Measurements from ENCODE around the gene NEO1. TPM values are rescaled to one million over a fixed set of nuclear protein-coding genes. Genes with fewer than 3 reads are reported as not detected.

The NEO1 gene
- polyA plus RNA-seq, 1 donor (not counting 4 experiments of a cell fraction or from before 2014, with no cell fraction given), result 4.4 TPM

DNA sequence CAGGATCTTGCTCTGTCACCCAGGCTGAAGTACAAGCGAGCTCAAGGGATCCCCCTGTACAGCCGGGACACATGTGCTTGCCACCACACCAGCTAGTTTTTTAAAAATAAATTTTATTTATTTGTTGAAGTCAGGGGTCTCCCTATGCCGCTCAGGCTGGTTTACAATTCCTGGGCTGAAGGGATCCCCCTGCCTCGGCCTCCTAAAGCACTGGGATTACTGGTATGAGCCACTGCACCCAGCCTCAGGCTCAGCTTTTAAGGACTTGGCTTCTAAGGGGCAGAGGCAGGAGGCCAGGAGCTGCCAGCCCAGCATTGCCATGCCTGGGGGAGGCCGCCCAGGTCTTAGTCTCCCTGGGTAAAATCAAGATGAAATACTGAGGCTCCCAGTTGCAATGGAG lies 279.2 kb downstream of the NEO1 start:
- Histone ChIP-seq H3K27ac (ENCODE audit: control insufficient read depth, insufficient read depth, low read length) (no peak overlapping the region), H3K9me3 (ENCODE audit: control insufficient read depth, low read depth, low read length) (no peaks in the 10 kb centered on the region), H2AFZ (ENCODE audit: control insufficient read depth, low read length) (no peak overlapping the region), H3K79me2 (ENCODE audit: control insufficient read depth, insufficient read depth, low read length) (no peaks in the 10 kb centered on the region), H3K36me3 (ENCODE audit: control insufficient read depth in 2 of 2, extremely low read depth in 1 of 2, insufficient read depth in 2 of 2, low read length in 2 of 2) (no peaks in the 10 kb centered on the region), H3K9me1 (ENCODE audit: control insufficient read depth, extremely low read depth, insufficient read depth, low read length) (no peaks in the 10 kb centered on the region), H3K4me3 (ENCODE audit: control insufficient read depth in 2 of 3, extremely low read depth in 1 of 3, insufficient read depth in 2 of 3, low read depth in 1 of 3, low read length in 3 of 3) (no peak overlapping the region), H3K4me1 (ENCODE audit: control insufficient read depth, extremely low read depth, insufficient read depth, low read length) (no peaks in the 10 kb centered on the region), H3K4me2 (ENCODE audit: control insufficient read depth, extremely low read depth, insufficient read depth, low read depth, low read length) (no peak overlapping the region), H3K9ac (ENCODE audit: control insufficient read depth, extremely low read depth, insufficient read depth, low read length) (no peak overlapping the region), H3K27me3 (ENCODE audit: control insufficient read depth, extremely low read depth, insufficient read depth, low read length) (peaks cover 6% of the 10 kb centered on the region), H4K20me1 (ENCODE audit: control insufficient read depth, extremely low read depth, insufficient read depth, low read length) (no peaks in the 10 kb centered on the region)
- DNase-seq (ENCODE audit: low read depth, low spot score) (no peak), FAIRE-seq (no peak)
- dilution Hi-C loops (cut with MboI; ENCODE audit: extremely low pct_ligation_motif_present, low sequenced_read_pairs), result no loop called here
- TF ChIP-seq EZH2 (IDR thresholded peaks at IDR 0.05; ENCODE audit: low read length), result no peak
- TF ChIP-seq, protein P1, sequence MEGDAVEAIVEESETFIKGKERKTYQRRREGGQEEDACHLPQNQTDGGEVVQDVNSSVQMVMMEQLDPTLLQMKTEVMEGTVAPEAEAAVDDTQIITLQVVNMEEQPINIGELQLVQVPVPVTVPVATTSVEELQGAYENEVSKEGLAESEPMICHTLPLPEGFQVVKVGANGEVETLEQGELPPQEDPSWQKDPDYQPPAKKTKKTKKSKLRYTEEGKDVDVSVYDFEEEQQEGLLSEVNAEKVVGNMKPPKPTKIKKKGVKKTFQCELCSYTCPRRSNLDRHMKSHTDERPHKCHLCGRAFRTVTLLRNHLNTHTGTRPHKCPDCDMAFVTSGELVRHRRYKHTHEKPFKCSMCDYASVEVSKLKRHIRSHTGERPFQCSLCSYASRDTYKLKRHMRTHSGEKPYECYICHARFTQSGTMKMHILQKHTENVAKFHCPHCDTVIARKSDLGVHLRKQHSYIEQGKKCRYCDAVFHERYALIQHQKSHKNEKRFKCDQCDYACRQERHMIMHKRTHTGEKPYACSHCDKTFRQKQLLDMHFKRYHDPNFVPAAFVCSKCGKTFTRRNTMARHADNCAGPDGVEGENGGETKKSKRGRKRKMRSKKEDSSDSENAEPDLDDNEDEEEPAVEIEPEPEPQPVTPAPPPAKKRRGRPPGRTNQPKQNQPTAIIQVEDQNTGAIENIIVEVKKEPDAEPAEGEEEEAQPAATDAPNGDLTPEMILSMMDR (optimal IDR thresholded peaks at IDR 0.05 in 1 of 3, IDR thresholded peaks at IDR 0.05 in 1 of 3, conservative IDR thresholded peaks at IDR 0.05 in 1 of 3; ENCODE audit: extremely low read depth in 1 of 3, insufficient read depth in 2 of 3, low read length in 3 of 3), result no peak

DNA sequence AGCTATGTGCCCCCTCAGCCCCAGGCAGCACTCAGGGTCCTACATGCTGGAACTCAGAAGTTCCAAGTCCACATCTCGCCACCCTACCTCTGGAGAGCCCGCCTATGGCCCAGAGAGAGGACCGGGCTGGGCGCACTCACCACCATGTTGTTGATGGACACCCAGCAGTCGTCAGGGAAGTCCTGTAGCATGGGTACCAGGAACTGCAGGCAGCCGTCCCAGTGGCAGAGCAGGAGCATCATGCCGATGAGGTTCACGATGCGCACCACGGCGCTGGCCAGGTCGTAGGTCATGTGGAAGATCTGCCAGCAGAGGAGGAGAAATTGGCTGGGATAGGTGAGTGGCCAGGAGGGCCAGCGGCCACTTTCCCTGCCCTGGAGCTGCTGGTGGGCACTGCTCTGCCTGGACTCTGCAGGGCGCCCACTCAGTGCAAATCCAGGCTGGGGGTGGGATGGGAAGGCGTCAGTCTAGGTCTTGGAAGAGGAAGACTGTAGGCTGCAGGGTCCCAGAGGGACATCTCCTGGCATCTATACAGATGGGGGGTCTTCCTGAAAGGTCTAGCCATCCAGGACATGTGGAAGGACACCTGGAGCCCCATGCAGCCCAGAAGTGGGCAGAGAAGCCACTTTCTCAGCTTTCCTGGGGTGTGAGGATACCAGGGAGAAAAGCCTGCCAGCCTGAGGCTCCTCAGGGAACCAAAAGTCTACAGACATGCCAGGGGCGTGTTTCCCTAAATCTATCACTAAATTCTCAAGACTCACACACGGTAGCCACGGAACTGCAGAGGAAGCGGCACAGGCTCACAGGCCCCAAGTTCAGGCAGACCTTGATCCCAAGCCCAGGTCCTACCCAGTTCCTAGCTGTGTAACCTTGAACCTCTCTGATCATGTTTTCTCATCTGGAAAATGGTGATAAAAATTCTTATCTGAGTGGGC lies 280.0 kb downstream of the NEO1 start:
- Histone ChIP-seq H3K4me3 (ENCODE audit: control insufficient read depth in 2 of 3, extremely low read depth in 1 of 3, insufficient read depth in 2 of 3, low read depth in 1 of 3, low read length in 3 of 3) (no peak overlapping the region), H3K27ac (ENCODE audit: control insufficient read depth, insufficient read depth, low read length) (no peak overlapping the region), H3K27me3 (ENCODE audit: control insufficient read depth, extremely low read depth, insufficient read depth, low read length) (peaks cover 7% of the 10 kb centered on the region), H3K9ac (ENCODE audit: control insufficient read depth, extremely low read depth, insufficient read depth, low read length) (no peak overlapping the region), H3K36me3 (ENCODE audit: control insufficient read depth in 2 of 2, extremely low read depth in 1 of 2, insufficient read depth in 2 of 2, low read length in 2 of 2) (no peaks in the 10 kb centered on the region), H3K79me2 (ENCODE audit: control insufficient read depth, insufficient read depth, low read length) (no peaks in the 10 kb centered on the region), H3K4me2 (ENCODE audit: control insufficient read depth, extremely low read depth, insufficient read depth, low read depth, low read length) (no peak overlapping the region), H3K9me3 (ENCODE audit: control insufficient read depth, low read depth, low read length) (no peaks in the 10 kb centered on the region), H3K4me1 (ENCODE audit: control insufficient read depth, extremely low read depth, insufficient read depth, low read length) (no peaks in the 10 kb centered on the region), H2AFZ (ENCODE audit: control insufficient read depth, low read length) (no peak overlapping the region), H4K20me1 (ENCODE audit: control insufficient read depth, extremely low read depth, insufficient read depth, low read length) (no peaks in the 10 kb centered on the region), H3K9me1 (ENCODE audit: control insufficient read depth, extremely low read depth, insufficient read depth, low read length) (no peaks in the 10 kb centered on the region)
- dilution Hi-C loops (cut with MboI; ENCODE audit: extremely low pct_ligation_motif_present, low sequenced_read_pairs), result no loop called here
- no peak for FAIRE-seq
- TF ChIP-seq, protein P1 (optimal IDR thresholded peaks at IDR 0.05 in 1 of 3, IDR thresholded peaks at IDR 0.05 in 1 of 3, conservative IDR thresholded peaks at IDR 0.05 in 1 of 3; ENCODE audit: extremely low read depth in 1 of 3, insufficient read depth in 2 of 3, low read length in 3 of 3), result no peak
- TF ChIP-seq EZH2 (IDR thresholded peaks at IDR 0.05; ENCODE audit: low read length), result no peak
- no peak for DNase-seq (ENCODE audit: low read depth, low spot score)

All from keratinocyte (primary cell).